Breast epithelium (tissue), 3 donors: Measurements from ENCODE around the gene OR51E1.

Experiments used
- POLR2A ChIP-seq: fragments of 450-650 bp; IDR thresholded peaks from one replicate; pipeline ENCODE4 v1.6.1; 2016; ENCODE audit warnings: antibody characterized with exemption, mild to moderate bottlenecking, moderate library complexity
- TF ChIP-seq, protein P1 (sequence below), 3 donors: fragments of 450-650 bp; IDR thresholded peaks; one replicate each; pipeline ENCODE4 v1.5.1; 2016 to 2017; ENCODE audit warnings: antibody characterized with exemption in 3 of 3, mild to moderate bottlenecking in 3 of 3, moderate library complexity in 3 of 3

DNA sequence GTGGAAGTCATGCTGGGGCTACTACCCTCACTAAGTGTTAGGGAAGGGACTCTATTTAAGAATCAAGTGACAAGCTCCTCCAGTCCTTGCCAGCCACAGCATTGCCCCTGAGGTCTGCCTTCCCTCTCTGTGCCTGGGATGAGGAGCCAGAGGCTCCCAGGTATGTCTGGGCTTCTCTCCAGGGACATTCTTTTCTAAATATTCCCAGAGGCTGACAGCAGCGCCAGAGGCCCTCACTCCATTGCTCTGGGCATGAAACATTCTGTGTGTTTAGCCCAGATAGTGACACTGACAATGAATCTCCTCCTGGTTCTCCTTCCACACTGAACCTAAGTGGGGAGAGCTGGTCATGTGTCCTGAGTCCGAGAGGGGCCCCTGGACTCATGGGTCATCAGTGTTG is 2.2 kb downstream of the OR51E1 start:
- TF ChIP-seq POLR2A, result no peak
- TF ChIP-seq, protein P1, sequence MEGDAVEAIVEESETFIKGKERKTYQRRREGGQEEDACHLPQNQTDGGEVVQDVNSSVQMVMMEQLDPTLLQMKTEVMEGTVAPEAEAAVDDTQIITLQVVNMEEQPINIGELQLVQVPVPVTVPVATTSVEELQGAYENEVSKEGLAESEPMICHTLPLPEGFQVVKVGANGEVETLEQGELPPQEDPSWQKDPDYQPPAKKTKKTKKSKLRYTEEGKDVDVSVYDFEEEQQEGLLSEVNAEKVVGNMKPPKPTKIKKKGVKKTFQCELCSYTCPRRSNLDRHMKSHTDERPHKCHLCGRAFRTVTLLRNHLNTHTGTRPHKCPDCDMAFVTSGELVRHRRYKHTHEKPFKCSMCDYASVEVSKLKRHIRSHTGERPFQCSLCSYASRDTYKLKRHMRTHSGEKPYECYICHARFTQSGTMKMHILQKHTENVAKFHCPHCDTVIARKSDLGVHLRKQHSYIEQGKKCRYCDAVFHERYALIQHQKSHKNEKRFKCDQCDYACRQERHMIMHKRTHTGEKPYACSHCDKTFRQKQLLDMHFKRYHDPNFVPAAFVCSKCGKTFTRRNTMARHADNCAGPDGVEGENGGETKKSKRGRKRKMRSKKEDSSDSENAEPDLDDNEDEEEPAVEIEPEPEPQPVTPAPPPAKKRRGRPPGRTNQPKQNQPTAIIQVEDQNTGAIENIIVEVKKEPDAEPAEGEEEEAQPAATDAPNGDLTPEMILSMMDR (IDR thresholded peaks at IDR 0.05), result no peak
